HTERT RPE-1 (cell line): Measurements from ENCODE around the gene ACSM2A.
"Not testable (repeated sequence)": the region's sequence is repeated elsewhere in the genome, so short reads cannot be mapped to it uniquely, and the experiment has no call there.

Source experiments
- in situ Hi-C: fragments of 300-500 bp; cut with MboI; formaldehyde crosslinking; loops from 4 replicates; pipeline ENCODE4 v1.14.3; 2020; ENCODE audit warnings: low sequenced_read_pairs

Gene ACSM2A

DNA sequence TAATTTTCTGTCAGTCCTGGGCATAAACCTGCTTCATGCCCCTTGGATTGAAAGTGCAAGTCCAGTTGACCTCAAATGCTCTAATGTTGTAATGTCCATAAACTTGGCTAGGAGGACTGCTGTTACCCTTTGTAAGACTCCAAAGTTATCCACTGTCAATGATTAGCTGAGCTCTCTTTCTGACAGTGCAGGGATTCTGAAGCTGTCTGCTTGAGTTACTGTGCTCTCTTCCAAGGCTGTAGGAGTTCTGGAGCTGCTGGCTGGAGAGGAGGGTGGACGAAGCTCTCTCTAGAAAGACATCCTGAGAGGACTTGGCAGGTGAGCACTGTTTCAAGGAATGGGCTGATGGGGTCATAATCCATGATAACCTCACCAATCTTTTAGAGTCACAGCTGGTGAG lies at the start of gene ACSM2A:
Gene ACSM2A, plus strand, starts transcription at position 158 of the 400 bp plus-strand sequence. CDS start 8,594 bp downstream, outside the sequence.
- in situ Hi-C loops = not testable (repeated sequence)

- in situ Hi-C loops = no loop called here
These were observed 48.7 kb upstream of the ACSM2A start for GRCh38 chr16:20402651-20403050.

GRCh38 chr16:20404637-20405036 lies 46.7 kb upstream of the ACSM2A start, which contains the start of gene PDILT:
PDILT (minus strand) TSS chr16:20404737; CDS start chr16:20399300, 5,437 bp downstream.
- in situ Hi-C loops = no loop called here

- in situ Hi-C loops = no loop called here
These were observed 41.8 kb upstream of the ACSM2A start, which contains the start of gene ACSM5 for GRCh38 chr16:20409398-20410120. ACSM5 (plus strand) TSS chr16:20409534; CDS start chr16:20411485, 1,951 bp downstream.

DNA sequence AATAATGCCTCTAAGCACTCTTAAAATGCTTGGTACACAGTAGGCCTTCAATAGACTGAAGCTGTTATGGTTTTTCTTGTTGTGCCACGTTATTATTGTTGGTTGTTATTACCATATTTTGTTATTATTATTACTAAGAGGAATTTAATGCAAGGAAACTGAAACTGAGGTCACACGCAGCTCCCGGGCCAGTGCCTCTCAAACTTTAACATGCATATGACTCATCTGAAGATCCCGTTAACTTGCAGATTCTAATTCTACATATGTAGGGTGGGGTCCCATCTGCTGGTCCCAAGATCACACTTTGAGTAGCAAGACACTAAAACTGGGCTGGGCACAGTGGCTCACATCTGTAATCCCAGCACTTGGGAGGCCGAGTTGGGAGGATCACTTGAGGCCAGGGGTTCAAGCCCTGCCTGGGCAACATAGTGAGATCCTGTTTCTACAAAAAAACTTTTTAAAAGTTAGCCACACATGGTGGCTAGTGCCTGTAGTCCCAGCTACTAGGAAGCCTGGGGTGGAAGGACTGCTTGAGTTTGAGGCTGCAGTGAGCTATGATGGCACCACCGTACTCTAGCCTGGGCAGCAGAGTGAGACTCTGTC lies 41.1 kb upstream of the ACSM2A start:
- in situ Hi-C loops = no loop called here

DNA sequence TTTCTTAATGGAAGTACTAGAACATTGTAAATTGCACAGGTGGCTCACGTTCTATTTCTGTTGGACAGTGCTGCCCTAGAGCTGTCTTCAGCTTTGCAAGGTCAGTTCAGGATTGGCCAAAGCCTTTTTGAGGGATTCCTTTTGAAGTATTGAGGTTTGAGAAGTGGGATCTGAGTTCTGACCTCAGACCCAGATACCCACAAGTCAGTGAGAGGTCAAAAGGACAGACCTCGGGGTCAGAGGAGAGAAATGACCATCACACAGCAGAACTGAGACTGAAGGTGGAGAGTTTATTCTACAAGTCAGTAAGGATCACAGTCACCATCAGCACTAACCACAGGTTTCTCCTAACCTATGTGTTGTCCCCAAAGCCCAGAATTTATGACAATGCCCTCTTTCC lies 40.3 kb upstream of the ACSM2A start:
- in situ Hi-C loops = no loop called here

GRCh38 chr16:20415541-20415940 lies 35.8 kb upstream of the ACSM2A start:
- in situ Hi-C loops = no loop called here

DNA sequence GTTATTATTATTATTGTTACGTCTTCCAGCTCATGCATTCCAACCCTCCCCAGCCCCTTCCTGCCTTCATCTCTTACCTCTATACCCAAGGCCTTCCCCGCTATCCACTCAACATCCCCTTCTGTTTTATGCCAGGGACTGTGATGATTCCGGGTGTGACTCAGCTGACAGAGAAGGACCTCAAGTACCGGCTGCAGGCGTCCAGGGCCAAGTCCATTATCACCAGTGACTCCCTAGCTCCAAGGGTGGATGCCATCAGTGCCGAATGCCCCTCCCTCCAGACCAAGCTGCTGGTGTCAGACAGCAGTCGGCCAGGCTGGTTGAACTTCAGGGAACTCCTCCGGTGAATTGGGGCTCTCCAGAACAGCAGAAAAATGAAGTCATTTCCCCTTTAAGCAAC lies 32.2 kb upstream of the ACSM2A start:
- in situ Hi-C loops = not testable (repeated sequence)

DNA sequence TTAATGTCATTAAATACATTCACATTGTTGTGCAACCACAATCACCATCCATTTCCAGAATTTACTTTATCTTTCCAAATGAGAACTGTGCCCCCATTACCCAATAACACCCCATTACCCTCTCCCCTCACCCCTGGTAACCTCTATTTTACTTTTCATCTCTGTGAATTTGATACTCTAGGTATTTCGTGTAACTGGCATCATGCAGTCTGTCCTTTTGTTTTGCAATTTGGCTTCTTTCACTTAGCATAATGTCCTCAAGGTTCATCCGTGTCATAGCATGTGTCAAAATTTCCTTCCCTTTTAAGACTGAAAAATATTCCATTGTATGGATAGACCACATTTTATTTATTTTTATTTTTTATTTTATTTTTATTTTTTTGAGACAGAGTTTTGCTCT lies 29.6 kb upstream of the ACSM2A start:
- in situ Hi-C loops = not testable (repeated sequence)

GRCh38 chr16:20423772-20424128 lies 27.6 kb upstream of the ACSM2A start:
- in situ Hi-C loops = not testable (repeated sequence)

- in situ Hi-C loops = no loop called here
These were observed 27.0 kb upstream of the ACSM2A start for GRCh38 chr16:20424129-20424866.

DNA sequence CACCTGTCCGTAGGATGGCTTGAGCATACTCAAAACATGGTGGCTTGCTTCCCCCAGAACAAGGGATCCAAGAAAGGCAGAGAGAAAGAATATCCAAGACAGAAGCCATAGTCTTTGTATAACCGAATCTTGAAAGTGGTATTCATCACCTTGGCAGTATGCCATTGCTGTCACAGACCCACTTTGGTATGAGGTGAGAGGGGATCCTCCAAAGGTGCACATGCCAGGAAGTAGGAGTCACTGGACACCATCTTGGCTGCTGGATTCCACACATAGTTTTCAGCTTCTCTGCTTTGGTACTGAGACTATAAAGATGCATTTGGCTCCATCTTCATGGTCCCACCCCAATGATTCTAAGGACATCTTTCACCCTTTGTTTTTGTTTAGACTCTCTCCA lies 23.9 kb upstream of the ACSM2A start:
- in situ Hi-C loops = not testable (repeated sequence)

DNA sequence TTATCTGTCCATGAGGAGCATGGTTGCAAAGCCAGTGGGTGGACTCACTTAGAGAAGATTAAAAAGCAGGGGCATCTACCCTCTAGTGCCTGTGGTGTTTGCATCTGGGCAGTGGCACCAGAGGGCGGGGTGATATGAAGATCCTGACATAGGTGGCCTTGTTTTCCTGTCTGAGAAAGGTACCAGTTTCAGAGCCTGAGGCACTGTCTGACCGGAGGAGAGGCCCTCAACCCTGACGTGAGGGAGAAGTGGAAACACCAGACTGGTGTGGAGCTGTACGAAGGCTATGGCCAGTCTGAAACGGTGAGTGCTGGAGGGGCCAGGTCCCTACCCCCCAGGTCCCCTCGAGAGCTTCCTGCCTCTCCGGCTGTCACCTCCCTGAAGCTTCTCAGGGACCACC lies 21.8 kb upstream of the ACSM2A start:
- in situ Hi-C loops = not testable (repeated sequence)

DNA sequence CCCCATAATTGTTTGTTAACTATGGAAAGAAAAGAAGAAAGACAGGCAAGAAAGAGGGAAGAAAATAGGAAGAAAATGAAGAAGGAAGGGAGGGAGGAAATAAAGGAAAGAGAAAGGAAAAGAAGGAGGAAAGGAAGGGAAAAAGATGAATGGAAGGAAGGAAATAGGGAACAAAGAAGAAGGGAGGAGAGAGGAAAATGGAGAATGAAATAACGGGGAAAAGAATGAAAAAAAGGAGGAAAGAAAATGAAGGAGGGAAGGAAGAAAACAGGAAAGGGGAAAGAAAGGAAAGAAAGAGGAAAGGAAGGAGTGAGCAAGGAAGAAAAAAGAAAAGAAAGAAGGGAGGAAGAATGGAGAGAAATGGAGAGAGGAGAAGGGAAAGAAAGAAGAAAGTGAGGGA lies 20.8 kb upstream of the ACSM2A start:
- in situ Hi-C loops = not testable (repeated sequence)

DNA sequence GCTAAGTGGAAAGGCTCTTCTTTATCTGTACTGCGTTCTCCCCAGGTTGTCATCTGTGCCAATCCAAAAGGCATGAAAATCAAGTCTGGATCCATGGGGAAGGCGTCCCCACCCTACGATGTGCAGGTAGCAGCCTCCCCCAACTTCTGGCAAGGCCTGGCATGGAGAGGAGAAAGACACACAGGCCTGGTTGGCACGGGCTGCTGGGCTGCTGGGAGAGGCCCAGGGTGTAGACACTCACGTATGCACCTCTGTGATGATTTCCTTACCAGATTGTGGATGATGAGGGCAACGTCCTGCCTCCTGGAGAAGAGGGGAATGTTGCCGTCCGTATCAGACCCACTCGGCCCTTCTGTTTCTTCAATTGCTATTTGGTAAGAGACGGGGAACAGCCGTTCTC lies 20.4 kb upstream of the ACSM2A start:
- in situ Hi-C loops = no loop called here

- in situ Hi-C loops = not testable (repeated sequence)
These were observed 12.4 kb upstream of the ACSM2A start for GRCh38 chr16:20438950-20439349.

GRCh38 chr16:20439820-20440231 lies 11.5 kb upstream of the ACSM2A start:
- in situ Hi-C loops = not testable (repeated sequence)

DNA sequence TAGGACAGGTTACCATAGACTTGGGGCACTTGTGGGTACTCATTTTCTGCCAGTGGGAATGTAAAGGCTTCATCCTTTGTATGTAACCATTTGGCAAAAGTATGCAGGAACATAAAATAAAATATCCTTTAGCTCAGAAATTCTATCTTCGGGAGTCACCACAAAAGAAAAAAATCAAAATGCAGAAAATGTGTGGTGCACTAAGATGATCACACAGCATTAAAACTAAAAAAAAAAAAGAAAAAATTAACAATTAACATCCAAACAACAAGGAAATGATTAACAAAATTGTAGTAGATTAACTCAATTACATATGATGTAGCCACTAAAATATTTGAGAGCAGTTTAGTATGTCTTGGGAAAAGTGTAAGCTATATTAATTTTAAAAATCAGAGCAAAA lies 10.6 kb upstream of the ACSM2A start:
- in situ Hi-C loops = not testable (repeated sequence)

DNA sequence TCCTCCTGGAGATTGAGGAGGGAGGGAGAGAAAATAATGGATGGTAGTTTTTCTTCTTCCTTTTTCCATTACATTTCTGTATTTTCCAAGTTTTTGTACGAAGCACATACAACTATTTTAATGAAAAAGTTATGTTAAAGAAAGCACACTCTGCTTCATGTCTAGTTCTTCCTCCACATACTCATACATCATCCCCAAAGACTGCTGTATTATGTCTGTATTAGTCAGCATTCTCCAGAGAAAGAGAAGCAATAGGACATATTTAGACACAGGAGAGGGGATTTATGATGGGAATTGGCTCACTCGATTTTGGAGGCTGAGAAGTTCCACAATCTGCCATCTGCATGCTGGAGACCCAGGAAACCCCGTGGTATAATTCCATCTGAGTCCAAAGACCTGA lies 10.1 kb upstream of the ACSM2A start:
- in situ Hi-C loops = no loop called here

DNA sequence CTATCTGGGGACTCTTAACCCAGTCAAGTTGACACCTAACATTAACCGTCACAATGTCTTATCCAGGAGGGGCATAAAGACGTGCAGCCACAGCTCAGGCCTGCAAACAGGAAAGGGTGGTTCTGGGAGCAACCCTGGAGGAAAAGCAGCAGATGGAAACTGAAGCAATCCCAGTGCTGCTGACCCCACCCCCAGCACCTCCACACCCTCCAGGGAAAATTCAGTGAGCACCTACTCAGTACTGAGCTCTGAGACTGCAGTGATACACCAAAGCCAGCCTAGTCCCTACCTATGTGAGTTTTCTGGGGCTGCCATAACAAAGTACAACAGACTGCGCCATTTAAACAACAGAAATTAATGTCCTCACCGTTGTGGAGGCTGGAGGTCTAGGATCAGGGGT lies 9.5 kb upstream of the ACSM2A start:
- in situ Hi-C loops = not testable (repeated sequence)

DNA sequence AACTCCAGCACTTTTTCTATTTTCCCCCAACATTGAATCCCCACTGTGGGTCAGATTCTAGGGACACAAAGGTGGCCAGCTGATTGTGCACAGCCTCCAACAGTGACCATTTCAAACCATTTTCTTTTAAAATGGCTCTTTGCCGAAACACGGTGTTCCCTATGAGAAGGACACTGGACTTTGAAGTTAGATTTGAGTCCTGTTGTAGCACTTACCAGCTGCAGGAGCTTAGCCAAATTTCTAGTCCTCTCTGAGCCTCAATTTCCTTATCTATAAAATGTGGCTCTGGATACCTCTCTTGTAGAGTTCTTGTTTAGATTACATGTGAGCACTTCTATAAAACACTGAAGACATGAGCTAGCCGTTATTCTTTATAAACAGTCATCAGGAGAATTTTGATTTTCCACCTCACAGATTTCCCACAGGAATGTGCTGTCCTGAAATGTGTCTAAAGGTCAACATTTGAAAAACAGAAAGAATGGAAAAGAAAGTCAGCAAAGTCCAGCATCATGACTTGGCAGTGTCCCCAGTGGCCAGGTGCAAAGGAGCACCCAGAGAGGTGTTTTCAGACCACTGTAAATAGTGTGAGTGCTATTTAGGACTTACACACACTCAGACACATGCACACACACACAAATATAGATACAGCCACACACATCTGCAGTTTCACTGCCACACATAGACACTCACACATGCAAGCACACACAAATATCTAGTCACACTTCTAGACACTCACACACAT lies 4.5 kb upstream of the ACSM2A start:
- in situ Hi-C loops = not testable (repeated sequence)
